DMS153 (cell line): ENCODE measurements around the gene CNOT2.

Experiments
- DNase-seq: peaks from one replicate; lab custom pipeline; 2025; lab: John Stamatoyannopoulos, UW

CNOT2 gene, protein sequence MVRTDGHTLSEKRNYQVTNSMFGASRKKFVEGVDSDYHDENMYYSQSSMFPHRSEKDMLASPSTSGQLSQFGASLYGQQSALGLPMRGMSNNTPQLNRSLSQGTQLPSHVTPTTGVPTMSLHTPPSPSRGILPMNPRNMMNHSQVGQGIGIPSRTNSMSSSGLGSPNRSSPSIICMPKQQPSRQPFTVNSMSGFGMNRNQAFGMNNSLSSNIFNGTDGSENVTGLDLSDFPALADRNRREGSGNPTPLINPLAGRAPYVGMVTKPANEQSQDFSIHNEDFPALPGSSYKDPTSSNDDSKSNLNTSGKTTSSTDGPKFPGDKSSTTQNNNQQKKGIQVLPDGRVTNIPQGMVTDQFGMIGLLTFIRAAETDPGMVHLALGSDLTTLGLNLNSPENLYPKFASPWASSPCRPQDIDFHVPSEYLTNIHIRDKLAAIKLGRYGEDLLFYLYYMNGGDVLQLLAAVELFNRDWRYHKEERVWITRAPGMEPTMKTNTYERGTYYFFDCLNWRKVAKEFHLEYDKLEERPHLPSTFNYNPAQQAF

DNA sequence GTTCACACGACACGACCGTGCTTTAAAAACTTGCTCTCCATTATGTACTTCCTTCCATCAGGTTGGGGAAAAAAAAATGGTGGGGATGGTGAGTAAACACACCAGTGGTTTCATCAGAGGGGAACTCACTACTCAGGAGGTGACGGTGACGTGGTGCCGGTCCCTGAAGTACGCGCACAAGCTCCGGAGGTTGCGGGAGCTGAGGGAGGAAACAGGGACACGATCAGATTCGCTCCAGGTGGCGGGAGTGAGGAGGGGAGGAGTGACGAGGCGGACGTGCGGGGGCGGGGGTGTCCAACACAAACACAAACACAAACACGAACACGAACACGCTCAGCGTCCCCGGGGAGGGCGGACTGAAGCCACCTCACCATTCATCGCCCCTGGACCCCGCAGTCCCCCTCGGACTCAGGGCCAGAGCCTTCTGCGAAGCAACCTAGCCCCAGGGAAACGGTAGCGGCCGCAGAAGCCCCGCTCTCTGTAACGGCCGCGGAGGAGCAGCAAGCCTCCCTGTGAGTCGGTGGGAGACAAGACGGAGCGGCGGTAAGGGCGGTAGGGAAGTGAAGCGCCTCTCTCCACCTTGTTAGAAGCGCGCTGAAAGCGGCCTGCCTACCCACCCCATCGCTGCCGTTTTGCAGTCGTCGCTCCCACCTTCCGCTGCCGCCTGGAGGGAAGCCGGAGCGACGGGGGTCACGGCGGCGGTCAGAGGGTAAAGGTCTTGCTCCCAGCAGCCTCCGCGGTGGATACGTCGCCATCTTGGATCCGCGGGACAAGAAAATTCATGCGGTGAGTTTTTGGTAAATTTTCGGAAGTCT, at the start of gene CNOT2:
Gene CNOT2 (plus strand): TSS at position 739 of the 815 bp plus-strand sequence. CDS start 34,794 bp downstream, outside the sequence.
- peak; percentile 68 for DNase-seq

DNA sequence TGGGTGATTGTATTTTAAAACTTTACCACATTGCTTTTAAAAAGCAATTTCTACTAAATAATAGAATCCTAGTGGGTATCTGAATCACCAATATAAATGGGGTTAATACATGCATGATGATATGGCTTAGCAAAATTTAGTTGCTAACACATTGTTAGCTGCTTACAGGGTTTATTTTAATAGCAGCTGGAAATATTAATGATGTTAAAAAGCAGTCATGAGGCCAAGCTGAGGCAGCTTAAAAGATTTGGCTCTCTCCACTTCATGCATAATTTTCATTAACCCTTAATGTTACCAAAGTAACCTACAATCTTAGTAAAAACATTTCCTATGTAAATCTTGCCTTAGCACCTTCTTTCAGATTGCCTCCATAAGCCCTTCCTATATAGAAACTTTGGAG, 49.2 kb upstream of the CNOT2 start:
- no peak for DNase-seq

DNA sequence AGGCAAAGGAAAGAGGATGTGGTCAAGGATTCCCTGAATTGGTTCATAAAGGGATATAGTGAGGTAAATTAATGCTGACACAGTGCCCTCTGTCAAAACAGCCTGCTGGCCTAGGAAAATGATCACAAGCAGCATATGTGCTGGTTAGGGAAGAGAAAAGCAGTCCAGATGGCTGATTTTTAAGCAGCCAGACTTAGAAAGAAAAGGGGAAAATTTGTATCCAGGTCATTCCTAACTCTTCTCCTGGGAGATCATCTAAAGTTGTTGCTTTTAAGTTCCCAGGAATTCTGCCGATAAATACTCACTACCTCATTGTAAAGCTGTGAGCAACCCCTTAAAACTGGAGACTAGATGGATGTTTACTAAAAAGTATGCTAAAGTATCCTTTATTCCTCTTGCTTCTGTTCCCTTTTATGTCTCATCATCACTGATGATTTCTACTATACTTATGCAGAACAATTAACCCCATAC, 46.4 kb upstream of the CNOT2 start:
- DNase-seq = no peak

DNA sequence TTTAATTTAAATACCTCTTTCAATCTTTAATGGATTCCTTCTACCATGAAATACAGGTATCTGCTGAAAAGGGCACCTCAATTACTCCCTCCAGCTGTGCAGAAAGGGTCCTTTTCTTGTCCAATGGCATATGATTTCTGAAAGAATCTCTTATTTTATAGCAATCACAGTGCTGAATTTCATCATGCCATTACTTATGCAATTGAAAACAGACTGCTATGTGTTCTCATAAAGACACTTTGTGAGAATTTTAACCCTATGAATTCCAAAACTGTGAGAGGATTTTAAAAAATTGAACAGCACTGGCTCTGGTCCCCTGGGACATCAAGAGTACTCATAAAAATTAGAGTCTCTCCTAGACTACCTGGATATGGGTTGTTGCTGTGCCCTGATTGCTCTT, 45.9 kb upstream of the CNOT2 start:
- no peak for DNase-seq

DNA sequence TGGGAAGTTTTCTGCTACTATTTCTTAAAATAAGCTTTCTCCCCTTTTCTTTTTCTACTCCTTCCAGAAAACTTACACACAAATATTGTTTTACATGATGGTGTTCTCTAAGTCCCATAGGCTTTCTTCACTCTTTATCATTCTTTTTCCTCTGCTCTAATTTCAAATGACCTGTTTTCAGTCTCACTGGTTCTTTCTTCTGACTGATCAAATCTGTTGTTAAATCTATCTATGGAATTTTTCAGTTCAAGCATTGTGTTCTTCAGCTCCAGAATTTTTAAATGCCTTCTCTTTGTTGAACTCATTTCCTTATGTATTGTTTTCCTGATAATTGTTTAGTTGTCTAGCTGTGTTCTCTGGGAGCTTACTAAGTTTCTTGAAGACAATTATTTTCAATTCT, 29.5 kb upstream of the CNOT2 start:
- DNase-seq = no peak

DNA sequence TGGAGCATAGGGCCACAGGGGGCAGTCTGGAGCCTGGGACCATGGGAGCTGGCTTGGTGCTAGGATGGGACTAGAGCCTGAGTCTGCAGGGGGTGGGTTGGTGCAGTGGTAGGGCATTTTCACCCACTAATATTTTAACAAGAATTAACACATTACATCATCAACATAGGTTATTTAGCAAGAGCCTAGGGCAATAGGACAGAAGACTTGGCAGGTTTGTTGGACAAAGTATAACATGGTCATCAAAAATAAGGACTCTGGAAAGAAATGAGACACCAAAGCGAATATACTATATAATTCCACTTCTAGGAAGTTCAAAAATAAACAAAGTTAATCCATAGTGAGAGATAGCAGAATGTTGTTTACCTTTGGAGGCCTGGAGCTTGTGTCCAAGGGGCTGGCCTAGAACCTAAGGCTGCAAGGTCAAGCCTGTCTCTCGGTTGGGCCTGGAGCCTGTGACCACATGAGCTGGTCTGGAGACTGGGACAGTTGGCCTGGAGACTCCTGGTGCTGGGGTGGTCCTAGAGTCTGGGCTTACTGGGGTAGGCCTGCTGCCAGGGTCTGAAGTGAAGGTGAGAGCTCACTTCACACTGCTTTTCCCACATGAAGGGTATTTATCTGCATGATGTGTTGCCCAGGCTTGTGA, 28.1 kb upstream of the CNOT2 start:
- DNase-seq = no peak

DNA sequence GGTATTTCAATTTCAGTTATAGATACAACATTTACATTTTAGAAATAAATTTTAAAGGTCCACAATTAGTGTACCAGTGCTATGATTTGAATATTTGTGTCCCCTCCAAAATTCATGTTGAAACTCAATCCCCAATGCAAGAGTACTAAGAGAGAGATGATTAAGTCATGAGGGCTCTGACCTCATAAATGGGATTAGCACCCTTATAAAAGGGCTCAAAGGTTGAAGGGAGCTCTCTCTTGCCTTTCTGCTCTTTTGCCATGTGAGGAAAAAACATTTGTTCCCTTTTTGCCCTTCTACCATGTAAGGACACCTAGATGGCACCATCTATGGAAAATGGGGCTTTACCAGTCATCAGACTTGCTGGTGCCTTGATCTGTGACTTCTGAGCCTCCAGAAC, 25.8 kb upstream of the CNOT2 start:
- no peak for DNase-seq

DNA sequence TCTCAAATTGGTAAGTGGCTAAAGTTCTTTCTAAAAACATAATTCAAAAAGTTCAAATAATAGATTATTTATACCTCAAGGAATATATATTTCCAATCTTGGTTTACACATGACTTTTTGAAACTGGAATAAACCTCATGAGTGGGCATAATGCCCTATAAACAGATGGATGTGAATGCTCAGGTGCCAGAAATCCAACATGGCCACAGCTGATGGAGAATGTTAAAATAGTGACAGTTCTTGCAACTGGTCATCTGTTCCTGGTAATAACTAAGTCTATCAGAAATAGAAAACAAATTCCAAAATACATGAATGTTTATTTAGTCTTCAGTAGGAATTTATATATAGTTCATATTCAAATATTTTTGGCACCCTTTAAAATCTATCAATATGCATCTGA, 21.6 kb upstream of the CNOT2 start:
- DNase-seq = no peak

DNA sequence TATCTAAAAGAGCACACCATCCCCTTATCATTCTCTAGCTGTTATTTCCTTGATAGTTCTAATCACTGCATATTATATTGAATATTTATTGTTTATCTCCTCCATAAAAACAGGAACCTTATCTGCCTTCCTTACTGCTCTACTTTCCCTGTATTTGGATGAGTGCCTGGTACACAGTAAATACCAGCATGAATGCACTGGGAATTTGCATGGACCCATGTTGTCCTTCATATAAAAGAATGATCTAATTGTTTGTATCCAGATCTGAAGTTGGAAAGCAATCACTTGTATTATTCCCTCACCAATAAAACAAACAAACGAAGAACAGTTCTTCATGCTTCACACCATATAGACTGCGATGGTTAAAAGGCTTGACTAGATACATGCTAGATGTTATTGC, 15.3 kb upstream of the CNOT2 start:
- DNase-seq = no peak

DNA sequence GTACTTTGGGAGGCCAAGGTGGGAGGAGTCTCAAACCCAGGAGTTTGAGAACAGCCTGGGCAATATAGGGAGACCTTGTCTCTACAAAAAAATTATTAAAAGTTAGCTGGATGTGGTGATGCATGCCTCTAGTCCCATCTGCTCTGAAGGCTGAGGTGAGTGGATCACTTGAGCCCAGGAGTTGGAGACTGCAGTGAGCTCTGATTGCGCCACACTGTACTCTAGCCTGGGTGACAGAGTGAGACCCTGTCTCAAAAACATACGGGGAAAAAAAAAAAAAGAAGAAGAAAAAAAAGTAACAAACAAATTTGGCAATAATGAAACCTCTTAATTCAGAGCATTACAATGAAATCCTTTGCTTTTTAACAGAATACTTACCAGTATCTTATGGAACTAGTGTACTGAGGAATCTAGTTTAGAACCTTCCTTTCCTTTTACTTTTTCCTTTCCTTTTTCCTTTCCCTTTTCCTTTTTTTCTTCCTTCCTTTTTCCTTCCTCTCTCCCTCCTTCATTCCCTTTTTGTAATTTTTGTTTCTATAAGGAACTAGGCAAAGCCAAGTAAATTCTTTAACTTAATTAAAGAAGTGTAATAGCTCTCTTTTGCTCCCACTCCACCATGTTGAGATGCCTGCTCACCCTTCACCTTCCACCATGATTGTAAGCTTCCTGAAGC, 12.2 kb upstream of the CNOT2 start:
- DNase-seq = no peak

DNA sequence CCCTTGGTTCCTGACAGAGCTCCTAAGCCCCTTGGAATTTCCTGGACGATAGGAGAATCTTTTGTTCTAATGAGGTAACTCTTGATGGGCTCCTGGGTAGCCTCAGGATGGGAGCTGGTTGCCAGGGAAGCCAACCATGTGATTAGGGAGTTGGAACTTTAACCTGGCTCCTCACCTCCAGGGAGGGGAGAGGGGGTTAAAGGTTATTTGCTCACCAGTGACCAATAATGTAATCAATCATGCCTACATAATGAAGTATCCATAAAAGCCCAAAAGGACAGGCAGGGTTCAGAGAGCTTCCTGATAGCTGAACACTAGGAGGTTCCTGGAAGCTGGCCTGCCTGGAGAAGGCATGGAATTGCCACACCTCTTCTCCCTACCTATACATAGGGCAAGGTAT, 6.2 kb upstream of the CNOT2 start:
- no peak for DNase-seq

DNA sequence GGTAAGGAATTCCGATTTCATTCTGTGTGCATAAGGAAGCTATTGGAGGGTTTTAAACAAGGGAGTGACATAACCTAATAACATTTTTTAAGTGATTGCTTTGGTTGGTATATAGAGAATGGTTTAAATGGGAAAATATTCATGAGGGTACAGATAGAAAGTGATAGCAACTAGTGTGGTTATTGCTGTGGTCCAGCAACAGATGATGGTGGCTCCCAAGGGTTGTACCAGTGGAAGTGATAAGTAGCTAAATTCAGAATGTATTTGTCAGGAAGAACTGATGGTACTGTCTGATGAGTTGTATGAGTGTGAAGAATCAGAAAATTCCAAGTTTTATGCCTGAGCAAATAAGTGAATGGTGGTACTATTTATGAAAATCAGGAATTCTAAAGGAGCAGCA, 2.6 kb upstream of the CNOT2 start:
- no peak for DNase-seq

DNA sequence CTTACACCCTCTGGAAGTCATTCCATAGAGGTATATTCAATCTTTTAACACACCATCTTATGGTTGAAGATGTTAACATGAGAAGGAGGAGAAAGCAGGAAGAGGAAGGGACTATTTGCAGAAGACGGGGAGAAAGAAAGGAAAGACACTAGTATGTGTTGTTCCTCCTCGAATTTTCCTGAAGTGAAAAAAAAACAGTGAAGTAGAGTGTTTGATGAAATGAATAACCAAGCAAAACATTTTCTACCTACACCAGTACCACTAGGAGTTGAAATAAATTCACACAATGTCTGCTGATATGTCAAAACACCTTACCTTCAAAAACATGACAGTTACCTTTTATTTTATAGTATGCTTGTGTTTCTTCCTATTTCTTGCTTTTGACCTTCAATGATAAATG, 1.4 kb upstream of the CNOT2 start:
- DNase-seq = no peak

DNA sequence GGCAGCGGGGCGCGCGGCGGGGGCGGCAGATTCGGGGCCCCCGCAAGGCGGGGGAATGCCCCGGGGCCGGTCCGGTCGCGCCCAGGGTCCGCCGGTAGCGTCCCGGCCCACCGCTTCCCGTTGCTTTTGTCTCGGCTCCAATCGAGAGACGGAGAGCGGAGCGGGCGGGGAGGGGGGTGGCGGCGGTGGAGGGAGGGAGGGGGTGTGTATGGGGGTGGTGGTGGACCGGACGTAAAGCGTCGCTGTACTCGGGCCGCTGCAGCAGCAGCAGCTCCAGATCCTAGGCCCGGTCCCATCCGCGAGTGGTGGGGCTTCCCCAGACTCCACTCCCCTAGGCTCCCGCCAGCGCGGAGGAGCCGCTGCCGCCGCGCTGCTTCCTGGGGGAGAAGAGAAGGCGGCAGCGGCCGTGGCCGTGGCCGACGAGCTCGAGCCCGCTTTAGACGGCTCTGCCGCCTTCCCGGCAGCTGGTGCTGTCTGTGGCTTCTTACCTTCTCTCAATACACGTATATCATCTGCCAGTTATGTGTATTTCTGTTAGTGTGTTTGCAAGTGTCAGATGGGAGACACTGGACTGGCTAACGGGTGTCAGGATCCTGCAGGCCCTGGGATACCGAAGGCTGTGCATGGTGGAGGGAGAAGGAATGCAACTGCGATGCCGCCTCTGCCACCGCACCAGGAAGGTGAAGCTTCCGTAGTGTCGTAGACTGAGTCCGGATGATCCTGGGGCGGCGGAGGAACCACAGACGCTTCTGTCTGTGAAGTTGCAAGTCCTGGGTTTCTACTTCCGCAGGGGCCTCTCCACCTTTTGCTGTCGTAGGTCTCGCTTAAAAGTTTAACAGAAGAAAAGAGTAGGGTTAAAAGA, 508 bp downstream of the CNOT2 start:
- DNase-seq = peak; percentile 64

DNA sequence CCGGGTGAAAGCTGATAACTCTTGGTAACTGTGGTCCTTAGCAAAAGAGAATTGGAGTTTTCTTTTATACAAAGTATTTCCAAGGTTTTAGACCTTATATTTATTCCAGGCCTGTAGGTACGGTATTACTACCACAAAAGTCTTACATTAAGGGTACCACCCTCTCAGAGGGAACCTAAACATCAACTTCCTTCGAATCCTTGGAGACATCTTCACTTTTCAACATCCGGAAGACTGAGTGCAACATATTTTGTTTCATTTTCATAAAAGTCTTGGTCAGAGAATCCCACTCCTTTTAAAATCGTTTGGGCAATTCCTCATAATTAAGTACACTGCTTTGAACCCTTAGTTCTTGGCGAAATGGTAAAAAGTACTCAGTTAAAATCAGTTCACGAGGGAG, 1.2 kb downstream of the CNOT2 start:
- no peak for DNase-seq

DNA sequence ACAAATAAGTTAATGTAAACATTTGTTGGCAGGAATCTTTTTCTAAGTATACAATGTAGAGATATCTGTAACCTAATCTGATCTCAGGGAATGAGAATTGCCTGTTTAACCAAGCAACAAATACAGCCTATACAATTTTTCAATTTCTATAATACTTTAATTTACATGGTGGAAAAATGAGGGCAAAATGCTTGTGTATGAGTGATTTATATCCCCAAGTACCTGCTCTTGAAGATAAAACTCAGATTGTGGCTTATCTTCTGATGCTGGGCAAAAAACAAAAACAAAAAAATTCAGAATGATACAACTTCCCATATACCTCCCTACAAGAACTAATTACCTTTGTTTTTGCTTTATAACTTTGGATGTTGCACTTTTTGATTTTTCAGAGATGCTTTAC, 2.2 kb downstream of the CNOT2 start:
- no peak for DNase-seq

DNA sequence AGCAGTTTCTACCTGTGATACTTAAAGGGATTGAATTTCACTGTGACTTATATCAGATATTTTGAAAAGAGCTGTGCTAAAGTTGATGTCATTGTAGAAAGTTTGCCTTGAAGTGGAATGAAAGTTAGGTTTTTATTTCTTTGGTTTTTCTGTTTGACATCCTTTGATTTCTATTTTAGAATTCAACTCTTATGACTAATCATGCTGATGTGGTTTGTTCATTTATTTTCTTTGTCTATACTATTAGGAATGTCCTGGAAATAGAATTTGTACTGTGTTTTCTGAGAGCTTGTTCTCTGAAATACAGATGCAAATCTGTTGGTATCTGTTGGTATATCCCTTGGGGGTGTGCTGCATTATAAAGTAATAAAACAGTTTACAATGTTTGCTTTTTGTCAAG, 3.3 kb downstream of the CNOT2 start:
- no peak for DNase-seq

DNA sequence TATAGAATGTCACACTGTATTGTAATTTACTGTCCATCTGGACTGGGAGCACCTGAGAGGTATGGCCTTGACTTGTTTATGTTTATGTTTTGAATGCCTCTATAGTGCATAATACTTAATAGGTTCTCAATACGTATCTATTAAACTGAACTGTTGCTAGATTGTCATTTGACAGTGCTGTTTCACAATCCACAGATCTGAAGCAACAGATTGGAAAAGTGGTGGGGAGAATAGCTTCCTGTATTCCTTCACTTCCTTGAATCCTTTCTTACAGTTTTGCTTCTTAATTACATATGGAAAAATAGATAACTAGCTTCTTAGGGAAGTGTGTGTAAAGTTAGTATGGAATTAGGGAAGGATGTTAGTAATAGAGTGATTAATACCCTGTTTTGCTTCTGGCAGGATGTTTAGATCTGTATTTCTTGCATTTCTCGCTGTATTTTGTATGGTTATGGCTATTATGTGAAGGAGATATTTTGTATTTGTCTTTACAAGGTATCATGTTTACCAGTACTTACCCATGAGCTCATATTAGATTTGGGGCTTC, 4.5 kb downstream of the CNOT2 start:
- no peak for DNase-seq

DNA sequence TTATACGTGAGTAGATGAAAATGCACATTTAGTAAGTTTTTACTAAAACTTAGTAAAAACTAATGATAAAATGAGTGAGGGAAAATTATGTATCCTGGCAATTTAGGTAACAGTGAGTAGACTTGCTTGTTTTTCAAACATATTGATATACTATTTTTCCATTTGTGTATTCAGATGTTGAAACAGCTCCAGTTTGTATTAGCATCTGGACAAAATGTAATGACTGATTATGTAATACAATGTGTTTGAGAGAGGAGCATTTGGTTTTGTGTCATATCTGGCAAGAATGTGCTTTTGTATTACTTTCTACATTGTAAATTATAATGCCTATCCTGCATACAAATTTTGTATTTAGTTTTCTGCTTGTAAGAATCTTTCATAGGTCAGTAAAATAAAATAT, 5.6 kb downstream of the CNOT2 start:
- no peak for DNase-seq

DNA sequence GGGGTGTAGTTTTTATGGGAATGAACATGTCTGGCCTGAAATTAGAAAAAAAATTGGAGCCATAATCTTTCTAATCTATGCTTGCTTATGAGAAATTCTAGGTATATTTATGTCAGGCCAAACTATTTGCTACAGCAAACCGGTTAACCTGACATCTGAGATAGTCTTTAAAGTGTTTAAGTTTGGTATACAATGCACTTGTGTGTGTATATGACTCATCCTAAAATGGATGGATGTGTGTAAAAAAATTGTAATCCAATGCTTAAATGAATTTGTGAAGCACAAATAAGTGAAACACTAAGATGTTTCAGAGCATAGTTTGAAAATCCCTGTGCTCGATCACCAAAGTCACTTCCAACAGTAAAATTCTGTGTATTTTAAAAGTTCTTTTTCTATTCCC, 6.7 kb downstream of the CNOT2 start:
- no peak for DNase-seq

DNA sequence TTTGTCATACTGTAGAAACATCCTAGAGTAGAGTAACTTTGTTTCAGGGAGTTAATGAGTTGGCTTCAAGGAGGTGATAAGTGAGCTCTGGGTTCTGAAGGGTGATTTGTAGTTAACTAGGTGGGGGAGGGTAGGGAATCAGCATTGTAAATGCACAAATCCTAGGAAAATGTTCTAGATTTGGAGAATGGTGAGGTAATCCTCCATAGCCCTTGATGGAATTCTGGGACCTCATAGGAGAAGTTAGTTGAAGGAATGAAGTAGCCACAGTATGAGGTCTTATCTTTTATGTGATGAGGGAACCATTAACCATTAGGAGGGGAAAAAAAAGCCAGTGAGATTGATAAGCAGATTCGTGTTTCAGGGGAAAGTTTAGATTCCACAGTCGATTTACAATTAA, 8.0 kb downstream of the CNOT2 start:
- DNase-seq = no peak
